Duodenal mucosa (tissue), 2 donors: Measurements from ENCODE around the gene PSMD6.

ENCODE experiments used
- H3K27ac ChIP-seq: one replicate; pipeline ENCODE4 v1.7.0; 2013; ENCODE audit warnings: low read depth, low read length
- H3K27me3 ChIP-seq, 2 donors: one replicate each; pipeline ENCODE4 v1.7.0; 2013; ENCODE audit warnings: low read length in 2 of 2, control low read depth in 1 of 2; ENCODE audit not compliant: insufficient read depth in 2 of 2, control insufficient read depth in 1 of 2
- H3K36me3 ChIP-seq, 2 donors: one replicate each; pipeline ENCODE4 v1.7.0; 2013; ENCODE audit warnings: low read length in 2 of 2, control low read depth in 1 of 2; ENCODE audit not compliant: insufficient read depth in 2 of 2, control insufficient read depth in 1 of 2
- H3K4me1 ChIP-seq, 2 donors: one replicate each; pipeline ENCODE4 v1.7.0; 2013; ENCODE audit warnings: low read length in 2 of 2, control low read depth in 1 of 2; ENCODE audit not compliant: insufficient read depth in 2 of 2, control insufficient read depth in 1 of 2
- H3K4me3 ChIP-seq, 2 donors: one replicate each; pipeline ENCODE4 v1.7.0; 2013; ENCODE audit warnings: low read length in 2 of 2, low read depth in 1 of 2
- H3K9ac ChIP-seq, 2 donors: one replicate each; pipeline ENCODE4 v1.7.0; 2013; ENCODE audit warnings: low read length in 2 of 2, low read depth in 1 of 2
- H3K9me3 ChIP-seq, 2 donors: one replicate each; pipeline ENCODE4 v1.7.0; 2013; ENCODE audit warnings: low read length in 2 of 2, control low read depth in 1 of 2; ENCODE audit not compliant: control insufficient read depth in 1 of 2

Gene PSMD6

DNA sequence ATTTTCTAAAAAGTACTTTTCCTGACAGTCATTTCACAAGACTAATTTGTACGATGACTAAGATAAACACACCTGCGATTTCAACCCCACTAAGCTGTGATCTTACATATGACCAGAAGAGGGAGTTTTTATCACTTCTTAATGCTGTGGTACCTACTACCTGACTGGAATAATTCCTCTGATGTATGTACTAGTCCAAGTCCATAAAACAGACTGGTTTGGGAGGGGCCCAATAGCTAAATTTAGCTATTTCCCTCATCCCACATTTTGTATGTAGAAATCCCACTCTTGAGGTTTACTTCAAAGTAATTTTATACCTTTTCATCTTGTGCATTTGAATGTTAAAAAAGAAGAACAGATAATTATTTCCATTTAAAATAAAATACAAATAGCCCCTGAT is 61.4 kb downstream of the PSMD6 start:
- Histone ChIP-seq H3K36me3 (no peaks in the 10 kb centered on the region), H3K4me3 (no peak overlapping the region), H3K4me1 (peaks cover 20 to 25% of the 10 kb centered on the region in 2 donors), H3K9me3 (no peaks in the 10 kb centered on the region), H3K9ac (no peak overlapping the region), H3K27ac (no peak overlapping the region), H3K27me3 (no peaks in the 10 kb centered on the region)
